Muscle of arm (tissue), 12 donors: Measurements from ENCODE around the gene GABBR2. TPM values are rescaled to one million over a fixed set of nuclear protein-coding genes. Genes with fewer than 3 reads are reported as not detected.

Experiments
- DNase-seq: peaks from one replicate; pipeline ENCODE4 v3.0.0-alpha.2; 2013
- polyA plus RNA-seq, 12 donors: library from polyadenylated mRNA; unstranded; fragments of 120-200 nt; gene quantifications; one replicate each; pipeline ENCODE4 v1.2.1, GENCODE V29; 2013; ENCODE audit not compliant: insufficient read length in 12 of 12

GABBR2 gene
- polyA plus RNA-seq, 12 donors, result 0.80 to 2.8 (median 1.4) TPM; not detected in 1

- no peak for DNase-seq
Observed at GRCh38 chr9:98403715-98404114, 305.0 kb downstream of the GABBR2 start.

DNA sequence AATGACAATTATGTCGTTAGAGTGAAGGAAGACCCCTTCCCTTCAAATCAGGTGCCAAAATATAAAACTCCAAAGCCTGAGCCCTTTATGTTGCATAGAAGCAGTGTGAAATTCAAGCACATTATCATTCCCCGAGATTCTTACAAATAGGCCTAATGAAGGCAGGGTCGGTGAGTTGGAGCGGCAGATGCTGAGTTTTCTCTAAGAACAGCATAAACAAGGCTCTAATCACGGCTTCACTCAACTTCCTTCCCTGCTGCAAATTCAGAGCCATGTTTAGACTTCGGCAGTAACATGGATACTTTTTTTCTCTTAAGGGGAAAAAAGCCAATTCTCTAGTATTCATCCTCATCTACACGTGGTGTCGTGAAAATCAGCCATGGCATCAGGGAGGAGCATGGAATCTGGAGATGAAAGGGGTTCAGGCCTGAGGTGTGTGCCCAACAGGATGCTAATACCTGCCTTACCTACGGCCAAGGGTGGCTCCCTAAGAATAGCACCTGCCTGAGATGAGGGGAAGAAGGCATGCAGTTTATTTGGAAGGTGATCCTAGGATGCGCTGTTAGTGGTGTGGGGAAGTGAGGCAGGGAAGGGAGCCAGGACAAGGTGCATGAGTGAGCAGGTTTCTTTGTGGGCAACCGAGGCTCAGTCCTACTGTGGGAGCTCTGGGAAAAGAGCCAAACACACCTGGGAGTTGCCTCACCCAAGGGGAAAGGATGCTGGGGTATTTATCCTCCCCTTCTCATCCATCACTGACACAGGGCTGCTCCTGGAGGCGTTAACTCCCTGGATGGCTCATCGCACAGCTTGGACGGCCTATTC lies 306.5 kb downstream of the GABBR2 start:
- DNase-seq, result no peak

DNA sequence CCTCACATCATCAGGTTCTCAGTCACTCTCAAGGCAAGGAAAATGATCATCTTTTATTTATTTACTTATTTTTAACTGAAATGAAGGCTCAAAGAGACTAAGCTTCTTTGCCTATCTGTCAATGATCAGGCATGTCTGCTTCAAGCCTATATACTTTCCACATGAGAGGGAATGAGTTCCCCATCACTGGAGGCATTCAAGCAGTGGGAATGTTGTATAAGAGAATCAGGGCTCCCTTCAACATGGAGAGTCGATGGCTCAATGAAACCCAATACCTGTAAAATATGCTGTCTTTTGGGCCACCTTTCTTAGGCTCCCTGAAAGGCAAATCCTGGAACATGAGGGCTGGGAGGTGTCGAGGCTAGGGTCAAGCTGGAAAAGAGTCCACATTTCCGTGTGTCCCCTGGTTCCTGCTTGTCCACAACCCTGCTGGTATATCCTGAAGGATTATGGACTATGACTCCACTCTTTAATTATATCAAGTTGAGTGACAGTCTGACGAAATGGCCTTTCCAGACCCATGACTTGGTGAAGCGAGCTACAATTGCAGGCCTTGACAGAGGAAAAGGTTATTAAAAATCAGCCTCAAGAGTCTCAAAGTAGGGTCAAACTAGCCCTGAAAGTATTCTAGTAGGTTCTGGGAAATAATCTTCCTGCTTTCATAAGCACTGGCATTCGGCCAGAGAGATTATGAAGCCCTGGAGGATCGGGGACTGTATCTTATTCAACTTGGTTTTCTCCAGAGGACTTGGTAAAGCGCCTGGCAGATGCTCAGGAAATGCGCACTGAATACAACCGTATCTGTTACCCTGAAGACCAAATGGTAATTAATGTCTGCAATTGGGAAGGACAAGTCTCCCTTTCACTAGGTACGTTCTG lies 307.4 kb downstream of the GABBR2 start:
- peak; percentile 5 for DNase-seq

DNA sequence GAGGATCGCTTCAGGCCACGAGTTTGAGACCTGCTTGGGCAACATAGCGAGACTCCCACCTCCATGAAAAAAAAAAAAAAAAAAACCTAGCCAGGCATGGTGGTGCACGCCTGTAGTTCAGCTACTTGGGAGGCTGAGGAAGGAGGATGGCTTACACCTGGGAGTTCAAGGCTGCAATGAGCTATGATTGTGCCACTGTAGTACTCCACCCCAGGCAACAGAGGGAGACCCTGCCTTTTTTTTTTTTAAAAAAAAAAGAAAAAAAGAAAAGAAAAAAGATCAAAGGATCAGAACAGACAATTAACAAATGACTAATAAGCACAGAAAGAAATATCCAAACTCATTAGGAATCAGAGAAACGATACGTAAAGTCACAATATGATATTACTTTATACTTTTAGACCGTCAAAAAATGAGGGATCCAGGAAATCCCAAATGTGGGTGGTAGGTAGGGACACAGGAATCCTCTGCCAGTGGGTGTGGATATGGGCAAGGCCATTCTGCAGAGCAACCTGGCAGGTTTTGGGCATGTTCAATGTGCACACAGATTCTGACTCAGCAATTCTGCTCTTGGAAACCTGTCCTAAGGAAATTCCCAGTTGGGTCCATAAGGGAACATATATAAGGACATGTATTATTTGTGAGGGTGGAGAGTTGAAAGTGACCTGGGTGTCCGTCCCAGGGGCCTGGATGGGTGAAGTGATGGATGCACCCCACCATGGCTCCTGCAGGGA lies 308.6 kb downstream of the GABBR2 start:
- DNase-seq, result no peak

- no peak for DNase-seq
Observed at GRCh38 chr9:98396656-98397055, 312.1 kb downstream of the GABBR2 start.

DNA sequence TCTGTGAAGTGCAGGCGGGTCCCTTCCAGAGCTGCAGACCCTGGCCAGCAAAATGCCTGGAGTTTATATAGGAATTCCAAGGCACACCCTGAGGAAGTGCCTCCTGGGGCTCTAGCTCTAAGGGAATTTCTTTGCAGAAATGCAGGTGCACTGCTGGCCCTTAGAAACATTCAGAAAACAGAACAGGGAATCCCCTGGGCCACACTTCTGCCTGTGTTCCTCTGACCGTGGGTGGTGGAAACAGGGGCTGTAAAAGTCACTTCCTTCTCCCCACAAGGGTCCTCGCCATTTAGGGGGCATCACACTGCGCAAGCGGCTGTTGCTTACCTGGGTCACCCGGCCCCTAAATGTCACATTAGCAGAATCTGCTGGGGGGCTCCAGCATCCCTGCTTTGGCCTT lies 312.5 kb downstream of the GABBR2 start:
- DNase-seq, result no peak

DNA sequence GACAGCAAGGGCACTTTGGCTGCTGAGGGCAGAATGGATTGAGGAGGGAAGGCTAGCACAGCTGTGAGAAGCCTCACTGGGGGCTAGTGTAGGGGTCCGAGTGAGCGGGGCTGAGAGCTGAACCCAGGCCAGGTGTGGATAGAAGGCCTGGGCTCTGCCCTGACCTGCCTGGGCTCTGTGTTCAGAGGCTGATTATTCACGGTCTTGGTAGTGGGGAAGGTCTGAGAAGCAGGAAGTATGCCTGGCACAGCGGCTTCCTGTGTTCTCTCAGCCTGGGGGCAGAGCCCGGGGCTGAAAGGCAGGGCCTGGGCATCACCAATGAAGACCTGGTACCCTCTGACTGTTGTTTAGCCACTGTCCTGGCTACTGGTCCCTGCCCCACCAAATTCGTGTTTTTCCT lies 316.9 kb downstream of the GABBR2 start:
- DNase-seq, result no peak

- no peak for DNase-seq
Observed at GRCh38 chr9:98391406-98391805, 317.3 kb downstream of the GABBR2 start.

DNA sequence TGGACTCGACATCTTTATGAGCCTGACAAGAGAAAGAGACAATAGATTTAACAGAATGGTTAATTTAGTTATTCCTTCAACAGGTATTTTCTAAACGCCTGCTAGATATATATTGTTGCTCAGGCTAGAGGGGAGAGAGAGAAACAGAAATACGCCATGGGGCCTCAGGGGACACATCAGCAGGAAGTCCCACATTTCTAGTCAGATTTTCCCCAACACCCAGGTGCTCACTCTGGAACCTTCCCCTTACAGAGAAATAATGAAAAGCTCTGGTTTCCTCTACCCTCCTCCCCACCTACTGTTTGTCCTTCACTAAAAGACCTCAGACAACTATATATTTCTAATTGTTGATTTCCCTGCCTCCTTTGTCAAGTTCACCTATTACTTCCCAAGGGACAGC lies 323.0 kb downstream of the GABBR2 start:
- DNase-seq, result no peak

DNA sequence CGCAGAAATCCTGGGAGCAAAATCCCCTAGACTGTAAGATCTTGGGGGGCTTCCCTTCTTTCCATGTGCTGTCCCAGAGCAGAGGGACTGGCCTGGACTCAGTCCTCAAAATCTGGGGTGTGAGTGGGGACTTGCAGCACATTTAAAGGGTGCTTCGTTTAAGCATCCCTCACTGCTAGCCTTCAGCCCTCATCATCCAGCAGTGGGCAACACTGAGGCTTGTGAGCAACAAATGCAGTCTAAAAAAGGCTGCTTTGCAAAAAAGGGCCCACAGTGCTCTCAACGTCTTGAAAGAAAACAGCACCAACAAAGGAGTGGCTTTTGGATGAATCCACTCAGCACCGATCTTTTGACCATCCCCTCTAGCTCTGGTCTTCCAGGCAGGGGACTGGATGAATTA lies 325.0 kb downstream of the GABBR2 start:
- no peak for DNase-seq

DNA sequence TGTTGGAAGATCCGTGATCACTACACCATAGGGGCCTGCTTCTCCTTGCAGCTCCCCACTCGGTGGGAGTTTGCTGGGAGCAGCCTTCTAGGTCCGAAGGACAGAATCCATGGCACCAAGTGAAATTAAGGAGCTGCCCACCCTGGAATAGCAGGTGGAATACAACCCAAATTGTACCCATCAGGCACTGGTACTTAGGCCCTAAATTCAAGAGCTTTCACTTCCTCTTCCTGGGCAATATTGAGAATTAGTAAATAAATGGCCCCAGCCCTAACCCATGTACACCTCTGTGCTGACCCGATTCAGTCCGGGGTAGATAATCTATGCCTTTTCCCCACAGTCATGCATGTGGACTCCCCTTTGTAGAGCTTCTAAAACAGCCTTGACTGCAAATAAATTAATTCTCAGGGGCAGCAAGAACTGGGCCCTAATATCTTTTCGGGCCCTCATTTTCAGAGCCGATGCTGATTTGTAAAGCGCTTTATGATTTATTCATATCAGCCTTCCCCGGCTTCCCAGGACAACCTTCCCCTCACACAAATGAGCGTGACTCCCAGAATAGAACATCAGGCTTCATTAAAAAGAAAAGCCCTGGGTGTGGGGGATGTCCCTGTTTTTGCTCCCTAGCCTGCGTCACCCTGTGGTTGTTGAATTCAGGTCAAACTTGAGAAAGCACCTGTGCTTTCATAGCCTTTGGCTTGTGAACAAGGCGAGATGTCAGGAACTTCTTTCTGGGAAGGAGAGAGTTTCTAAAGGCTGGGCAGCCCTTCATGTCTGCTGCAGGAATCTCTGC lies 327.2 kb downstream of the GABBR2 start:
- no peak for DNase-seq

GRCh38 chr9:98380065-98380681 lies 328.6 kb downstream of the GABBR2 start:
- DNase-seq, result no peak

- no peak for DNase-seq
Observed at GRCh38 chr9:98379572-98379971, 329.2 kb downstream of the GABBR2 start.

GRCh38 chr9:98378794-98379193 lies 329.9 kb downstream of the GABBR2 start:
- DNase-seq, result no peak

- DNase-seq, result no peak
Observed at GRCh38 chr9:98378206-98378780, 330.4 kb downstream of the GABBR2 start.

DNA sequence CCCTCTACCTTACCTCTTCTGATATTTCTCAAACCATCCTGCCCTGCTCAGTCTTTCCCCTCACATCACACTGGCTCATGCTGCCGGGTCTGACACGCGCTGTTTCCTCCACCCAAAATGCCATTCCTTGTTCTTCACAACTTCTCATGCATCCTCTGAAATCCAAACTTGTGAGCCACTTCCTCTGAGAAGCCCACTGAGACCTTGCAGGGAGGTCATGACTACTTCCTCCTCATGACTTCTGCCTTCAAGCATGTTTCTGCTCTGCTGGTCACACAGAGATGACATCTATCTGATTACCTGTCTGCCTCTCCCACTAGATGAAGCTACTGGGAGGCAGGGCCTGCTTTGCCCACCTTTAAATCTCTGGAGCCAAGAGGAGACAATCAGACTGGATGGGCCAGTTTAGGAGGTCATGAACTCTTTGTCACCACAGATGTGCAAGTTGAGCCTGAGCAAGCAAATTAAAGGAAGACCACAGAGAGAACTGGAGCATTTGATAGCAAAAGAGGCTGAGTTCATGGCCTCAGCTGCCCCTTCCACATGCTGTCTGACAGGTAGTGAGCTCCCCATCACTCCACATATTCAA lies 333.5 kb downstream of the GABBR2 start:
- DNase-seq, result no peak

DNA sequence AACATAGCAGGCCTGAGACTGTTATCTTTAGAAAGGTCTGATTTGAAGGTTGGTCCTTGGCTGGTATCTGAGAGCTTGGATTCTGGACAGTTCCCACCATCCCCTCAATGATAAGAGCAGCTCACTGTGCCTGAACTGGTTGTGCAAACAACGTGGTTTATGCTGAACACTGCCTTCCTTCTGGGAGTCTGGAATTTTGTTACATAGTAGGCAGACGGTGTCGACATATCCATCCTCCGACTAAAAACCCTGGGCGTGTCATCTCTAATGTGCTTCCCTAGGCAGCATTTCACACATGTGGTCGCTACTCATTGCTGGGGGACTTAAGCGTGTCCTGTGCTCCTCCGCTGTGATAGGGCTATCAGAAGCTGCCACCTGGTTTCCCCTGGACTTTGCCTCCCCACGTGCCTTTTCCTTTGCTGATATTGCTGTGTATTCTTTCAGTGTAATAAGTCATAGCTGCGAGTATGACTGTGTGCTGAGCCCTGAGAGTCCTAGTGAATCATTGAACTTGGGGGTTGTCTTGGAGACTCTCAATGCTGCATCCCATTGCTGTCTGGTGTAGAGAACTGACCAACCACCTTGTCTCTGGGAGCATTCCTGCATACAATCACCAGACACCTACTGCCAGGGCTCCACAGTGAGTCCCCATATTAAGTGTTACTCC lies 334.2 kb downstream of the GABBR2 start:
- no peak for DNase-seq

- no peak for DNase-seq
Observed at GRCh38 chr9:98373609-98374008, 335.1 kb downstream of the GABBR2 start.

DNA sequence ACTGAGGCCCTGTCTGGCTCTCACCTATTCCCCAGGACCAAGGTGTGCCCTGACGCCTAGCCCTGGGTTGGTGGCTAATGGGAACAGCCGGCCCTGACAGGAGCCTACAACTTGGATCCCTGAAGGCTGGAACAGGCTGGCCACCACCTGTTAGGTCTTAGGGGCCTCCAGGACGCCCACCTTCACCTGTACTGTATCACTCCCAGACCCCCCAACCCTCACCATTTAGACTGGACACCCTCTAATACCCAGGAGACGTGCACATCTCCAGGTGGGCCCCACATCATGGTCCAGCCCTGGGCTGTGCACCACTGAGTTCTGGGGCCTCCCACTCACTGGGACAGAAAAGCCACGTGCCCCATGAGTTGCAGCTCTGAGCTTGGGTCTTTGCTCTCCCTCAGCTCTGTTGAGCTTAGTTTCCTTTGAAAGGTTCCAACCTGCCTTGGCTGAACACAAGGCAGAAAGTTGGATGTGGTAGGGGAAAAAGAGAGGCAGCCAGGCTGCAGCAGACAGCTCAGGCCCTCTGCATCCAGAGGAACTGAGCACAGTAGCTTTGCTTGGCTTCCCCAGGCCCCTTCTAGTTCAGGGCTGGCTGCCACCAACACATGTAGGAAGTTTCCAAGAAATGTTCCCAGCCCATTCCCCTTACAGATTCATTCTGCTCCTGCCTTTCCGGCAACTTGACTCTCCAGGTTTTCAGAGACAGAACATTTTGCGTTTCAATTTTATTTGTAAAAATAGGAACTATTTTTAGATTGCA lies 336.5 kb downstream of the GABBR2 start:
- DNase-seq, result peak; percentile 84
